NCI-H1092 treated with DMSO at 0.1 percent for 48 hours (cell line): ENCODE measurements around the gene TRIM28.

Experiments used
- DNase-seq: peaks from one replicate; lab custom pipeline; 2025; lab: John Stamatoyannopoulos, UW

Gene TRIM28

GRCh38 chr19:58549664-58550361 lies 5.9 kb downstream of the TRIM28 start:
- no peak for DNase-seq

GRCh38 chr19:58550362-58551122 lies 6.7 kb downstream of the TRIM28 start:
- DNase-seq: no peak

DNA sequence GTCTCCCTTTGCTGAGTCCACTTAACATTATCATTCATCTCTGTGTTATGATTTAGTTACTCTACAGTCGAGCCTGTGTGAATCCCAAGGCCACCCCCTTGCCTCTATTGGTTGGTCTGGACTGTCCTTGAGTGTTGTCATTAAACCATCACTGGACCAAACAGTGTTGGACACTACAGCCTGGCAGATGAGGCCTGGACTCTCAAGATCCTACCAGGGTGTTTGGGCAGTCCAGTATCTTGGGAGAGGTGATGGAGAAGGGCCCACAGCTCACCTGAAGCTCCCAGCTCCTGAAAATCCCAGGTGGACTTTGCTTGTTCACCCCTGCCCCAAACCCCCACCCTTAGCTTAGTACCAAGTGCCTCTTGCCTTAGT lies 7.2 kb downstream of the TRIM28 start:
- DNase-seq: no peak

DNA sequence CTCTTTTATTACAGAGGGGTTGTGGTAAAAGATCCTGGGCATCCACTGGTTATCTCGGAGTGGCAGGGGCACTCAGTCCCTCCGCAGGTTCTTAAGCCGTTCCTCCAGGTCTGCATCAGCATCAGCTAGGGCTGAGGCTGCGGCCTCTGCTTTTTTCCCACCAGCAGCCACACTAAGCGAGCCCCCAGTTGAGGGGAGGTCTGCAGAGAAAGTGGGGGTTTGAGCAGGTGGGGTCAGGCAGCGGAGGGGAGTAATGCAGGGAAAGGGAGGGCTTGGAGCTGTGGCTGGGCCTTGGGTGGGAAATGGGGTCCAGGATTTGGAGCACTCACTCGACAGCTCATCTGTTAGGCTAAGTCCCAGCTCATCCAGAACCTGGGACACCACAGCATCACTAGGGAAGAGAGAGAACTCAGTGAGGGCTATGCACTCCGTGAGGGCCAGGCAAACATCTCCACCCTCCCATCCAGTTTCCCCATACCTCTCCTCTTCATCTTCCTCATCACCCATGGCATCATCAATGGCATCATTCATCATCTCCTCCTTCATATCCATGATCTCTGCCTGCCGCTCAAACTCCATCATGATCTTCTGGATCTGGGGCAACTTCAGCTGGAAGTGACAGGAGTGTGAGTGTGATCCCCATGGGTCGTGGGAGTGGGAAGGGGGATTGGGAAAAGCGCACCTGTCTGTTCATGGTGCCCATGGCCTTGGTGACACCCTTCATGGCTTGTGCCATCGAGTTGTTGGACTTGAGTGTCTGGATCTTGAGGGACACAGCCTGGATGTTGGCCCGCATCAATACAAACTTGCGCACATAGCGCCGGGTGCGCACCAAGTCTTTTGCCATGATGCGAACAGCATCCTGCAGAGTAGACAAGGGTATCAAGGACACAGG lies 8.0 kb downstream of the TRIM28 start:
- no peak for DNase-seq

- no peak for DNase-seq
Observed at GRCh38 chr19:58552655-58553054, 8.8 kb downstream of the TRIM28 start.

- no peak for DNase-seq
Observed at GRCh38 chr19:58553799-58554493, 10.1 kb downstream of the TRIM28 start.

- DNase-seq: no peak
Observed at GRCh38 chr19:58554494-58555368, 10.9 kb downstream of the TRIM28 start, which contains the start of gene CHMP2A. CHMP2A (minus strand) TSS chr19:58555105; CDS start chr19:58554212, 893 bp downstream.

- no peak for DNase-seq
Observed at GRCh38 chr19:58555369-58555885, 11.6 kb downstream of the TRIM28 start.

DNA sequence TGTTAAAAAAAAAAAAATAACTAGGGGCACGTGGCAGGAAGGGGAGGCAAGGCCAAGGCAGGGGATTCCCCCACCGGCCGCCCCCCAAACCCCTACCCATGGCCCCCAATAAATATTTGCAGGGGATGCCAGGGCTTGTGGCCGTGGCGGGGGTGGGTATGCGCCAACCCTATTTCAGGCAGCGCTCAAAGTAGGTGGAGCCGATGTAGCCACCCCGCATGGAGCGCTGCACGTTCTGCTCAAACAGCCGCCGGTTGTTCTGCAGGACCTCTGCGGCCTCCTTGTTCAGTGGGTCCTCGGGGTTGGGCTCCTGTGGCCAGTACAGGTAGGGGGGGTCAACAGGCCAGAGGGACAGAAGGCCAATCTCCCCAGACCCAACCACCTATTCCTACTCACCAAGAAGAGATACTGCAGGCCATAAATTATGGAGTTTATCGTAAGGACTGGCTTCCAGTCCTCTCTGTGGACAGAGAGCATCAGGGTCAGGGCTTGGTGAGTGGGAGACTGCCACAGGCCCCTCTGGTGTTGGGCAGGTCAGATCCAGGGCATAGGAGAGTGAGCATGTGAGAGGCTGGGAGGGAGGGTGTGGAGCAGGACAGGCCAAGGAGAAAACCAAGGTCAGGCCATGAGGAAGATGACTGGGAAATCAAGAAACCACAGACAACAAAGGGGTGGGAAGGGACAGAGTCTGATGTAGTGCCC lies 12.2 kb downstream of the TRIM28 start:
- DNase-seq: no peak

DNA sequence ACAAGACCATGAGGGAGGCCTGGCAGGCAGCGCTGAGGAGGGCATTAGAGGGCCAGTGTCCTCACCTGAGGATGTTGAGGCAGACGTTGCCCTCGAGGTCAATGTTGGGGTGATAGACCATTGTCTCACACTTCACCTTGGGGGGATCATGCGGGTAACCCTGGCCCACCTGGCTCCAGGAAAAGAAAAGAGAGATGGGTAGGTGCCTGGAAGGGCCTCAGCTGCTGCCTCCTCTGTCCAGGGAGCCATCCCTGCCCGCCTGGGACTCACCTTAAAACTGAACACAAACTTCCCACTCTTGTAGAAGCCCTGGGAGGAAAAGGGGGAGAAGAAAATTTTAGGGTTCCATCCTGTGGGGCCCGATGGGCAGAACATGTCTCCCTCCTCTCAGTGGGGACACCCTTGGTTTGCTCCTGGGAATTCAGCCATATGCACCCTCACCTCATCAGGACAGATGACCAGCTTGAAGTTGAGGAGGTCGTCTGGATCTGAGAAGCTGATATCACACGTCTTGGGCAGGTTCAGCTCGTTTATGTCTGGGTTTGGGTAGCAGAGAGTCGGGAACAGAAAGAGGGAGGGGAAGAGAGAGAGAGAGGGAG lies 12.9 kb downstream of the TRIM28 start:
- DNase-seq: no peak

DNA sequence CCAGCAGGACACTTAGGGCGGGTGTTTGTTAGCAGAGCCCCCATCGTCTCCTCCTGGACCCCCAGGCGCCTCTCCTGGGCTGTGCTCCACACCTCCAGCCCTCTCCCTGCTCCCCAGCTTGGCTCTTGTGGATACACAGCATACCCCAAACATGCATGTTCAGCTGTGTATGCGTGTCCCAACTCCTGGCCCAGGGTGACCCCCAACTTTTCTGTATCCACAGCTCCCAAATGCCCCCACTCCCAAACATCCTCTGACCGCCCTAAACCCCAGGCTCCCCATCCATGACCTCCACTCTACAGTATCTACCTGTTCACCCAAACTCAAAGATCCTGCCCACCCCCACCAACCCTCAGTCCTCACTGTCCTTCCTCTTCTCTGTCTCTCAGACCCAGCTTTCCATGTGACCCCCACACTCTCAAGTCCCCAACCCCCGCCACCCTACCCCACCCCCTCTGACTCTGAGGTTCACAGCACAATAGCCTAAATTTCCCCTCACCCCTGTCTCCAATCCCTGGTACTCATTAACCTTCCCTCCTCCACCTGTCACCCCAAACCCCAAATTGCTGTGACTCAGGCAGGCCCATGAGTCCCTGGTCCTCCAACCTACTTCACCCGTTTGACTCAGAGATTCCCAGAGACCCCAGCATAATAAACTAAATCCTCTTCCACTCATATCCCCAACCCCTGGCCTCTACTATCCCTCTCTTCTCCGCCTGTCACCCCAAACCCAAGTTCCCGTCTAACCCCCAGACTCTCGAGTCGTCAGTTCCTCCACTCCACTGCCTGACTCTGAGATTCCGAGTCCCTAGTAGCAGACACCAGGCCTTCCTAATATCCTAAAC lies 13.6 kb downstream of the TRIM28 start:
- DNase-seq: no peak

DNA sequence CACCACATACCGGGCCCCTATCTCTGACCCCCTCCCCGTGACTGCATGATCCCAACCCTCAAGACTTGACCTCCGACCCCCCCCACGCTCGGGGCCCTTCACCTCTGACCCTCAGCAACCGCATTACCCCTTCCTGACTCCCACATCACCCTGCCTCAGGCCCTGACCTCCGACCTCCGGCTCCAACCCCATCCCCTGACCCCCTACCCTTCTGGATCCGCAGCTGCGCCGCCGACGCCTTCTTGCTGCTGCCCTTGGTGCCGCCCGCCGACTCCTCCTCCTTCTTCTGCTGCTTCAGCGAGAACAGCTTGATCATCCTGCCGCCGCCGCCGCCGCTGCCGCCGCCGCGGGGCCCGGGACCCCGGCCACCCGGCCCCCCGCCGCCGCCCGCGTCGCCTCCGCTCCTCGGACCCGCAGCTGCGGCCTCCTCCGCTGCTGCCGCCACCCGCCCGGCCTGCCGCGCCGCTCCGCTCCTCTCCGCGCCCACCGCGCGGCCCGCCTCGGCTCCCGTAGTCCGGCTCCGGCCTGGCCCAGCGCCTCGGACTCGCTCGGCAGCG lies 14.3 kb downstream of the TRIM28 start, which contains the start of gene UBE2M:
TSS of gene UBE2M (minus strand) at position 546 of the 557 bp plus-strand sequence. CDS start at position 316, 230 bp downstream.
- no peak for DNase-seq

DNA sequence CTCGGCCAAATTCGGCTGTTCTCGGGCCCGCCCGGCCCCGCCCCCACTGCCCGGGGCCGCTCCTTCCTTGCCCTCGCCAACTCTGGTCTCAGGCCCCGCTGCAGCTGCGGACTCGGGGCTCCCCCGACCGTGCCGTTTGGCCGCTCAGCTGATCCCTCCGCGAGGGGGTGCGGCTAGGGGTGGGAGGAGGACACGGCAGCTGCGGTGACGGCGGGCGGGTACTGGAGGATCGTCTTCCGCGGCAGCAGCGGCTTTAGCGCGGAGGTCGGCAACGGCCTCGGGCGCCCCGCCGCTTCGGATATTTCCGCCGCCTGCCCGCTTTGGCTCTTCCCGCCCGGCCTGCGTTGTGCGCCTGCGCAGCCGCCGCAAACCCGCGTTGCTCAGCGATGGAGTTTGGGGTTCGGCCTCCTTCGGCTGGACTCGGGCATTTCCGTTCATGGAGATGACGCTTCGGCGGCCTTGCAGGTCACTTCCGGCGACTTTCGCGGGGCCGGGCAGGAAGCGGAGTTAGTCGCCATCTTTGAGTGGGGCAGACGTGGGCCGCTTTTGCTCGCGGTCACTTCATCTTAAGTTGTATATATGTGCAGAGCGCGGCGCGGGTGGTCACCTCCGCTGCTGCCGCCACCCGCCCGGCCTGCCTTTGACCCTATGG lies 14.9 kb downstream of the TRIM28 start:
- no peak for DNase-seq

- no peak for DNase-seq
Observed at GRCh38 chr19:58559275-58560006, 15.6 kb downstream of the TRIM28 start.

DNA sequence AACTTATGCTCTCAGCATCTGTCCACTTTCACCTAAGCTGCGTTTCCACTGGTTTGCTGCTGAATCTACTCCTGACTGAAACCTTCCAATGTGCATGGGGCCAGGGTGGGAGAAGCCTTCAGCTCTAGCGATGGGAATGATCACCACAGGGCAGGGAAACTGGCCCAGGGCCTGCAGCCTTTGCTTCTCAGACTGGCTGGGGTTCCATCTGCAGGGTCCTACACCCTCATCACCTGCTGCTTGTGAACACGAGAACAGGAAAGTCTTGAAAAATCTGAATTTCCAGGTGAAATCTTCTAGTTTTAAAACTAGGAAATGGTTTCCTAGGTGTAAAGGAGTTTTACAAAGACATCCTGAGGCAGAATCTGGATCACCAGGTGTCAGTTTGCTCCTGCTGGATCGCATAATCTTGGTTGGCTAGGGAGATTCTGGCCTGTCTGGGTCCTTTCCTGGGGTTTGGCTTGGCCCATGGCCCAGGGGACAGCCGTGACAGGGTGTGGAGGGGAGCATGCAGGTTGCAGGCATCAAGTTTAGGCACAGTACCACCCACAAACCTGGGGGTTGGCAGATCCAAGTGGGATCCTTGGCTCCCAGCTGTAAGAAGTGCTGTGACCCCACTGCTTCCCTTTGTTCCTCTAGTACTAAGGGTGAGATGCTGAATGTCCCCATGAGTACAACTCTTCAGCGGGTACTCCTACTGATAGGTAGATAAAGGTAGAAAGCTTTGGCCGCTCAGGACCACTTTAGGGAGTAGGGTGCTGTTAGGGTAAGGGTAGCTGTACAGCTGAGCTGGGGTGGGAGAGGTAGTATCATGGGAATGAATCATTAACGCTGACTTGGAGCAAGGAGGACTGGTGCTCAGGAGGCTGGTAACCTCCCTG lies 16.4 kb downstream of the TRIM28 start:
- DNase-seq: no peak

- DNase-seq: no peak
Observed at GRCh38 chr19:58560921-58561320, 17.1 kb downstream of the TRIM28 start.
